ENCODE measurements around the gene MTHFSD.

MTHFSD gene

GRCh38 chr16:86573215-86573614 lies 18.2 kb upstream of the MTHFSD start:
- ATAC-seq (ENCODE audit: low read depth) = no peak
- no peak for TF ChIP-seq CTCF (IDR thresholded peaks at IDR 0.05; ENCODE audit: poor library complexity, severe bottlenecking)
- Histone ChIP-seq H3K27ac (ENCODE audit: poor library complexity, severe bottlenecking) (no peak overlapping the region), H3K36me3 (ENCODE audit: low read depth) (peaks cover 12% of the 10 kb centered on the region; the same call in 1 of the 2 replicates), H3K27me3 (ENCODE audit: insufficient read depth, poor library complexity, severe bottlenecking) (peaks cover 8% of the 10 kb centered on the region), H3K4me3 (ENCODE audit: severe bottlenecking) (no peak overlapping the region), H3K9me3 (ENCODE audit: severe bottlenecking) (no peaks in the 10 kb centered on the region), H3K4me1 (ENCODE audit: insufficient read depth, poor library complexity, severe bottlenecking) (peaks cover 12% of the 10 kb centered on the region)
- DNase-seq (ENCODE audit: low spot score) = no peak

GRCh38 chr16:86572606-86573005 lies 17.6 kb upstream of the MTHFSD start:
- Histone ChIP-seq H3K27me3 (ENCODE audit: insufficient read depth, poor library complexity, severe bottlenecking) (peaks cover 8% of the 10 kb centered on the region), H3K27ac (ENCODE audit: poor library complexity, severe bottlenecking) (no peak overlapping the region), H3K4me1 (ENCODE audit: insufficient read depth, poor library complexity, severe bottlenecking) (peaks cover 9% of the 10 kb centered on the region), H3K4me3 (ENCODE audit: severe bottlenecking) (no peak overlapping the region), H3K9me3 (ENCODE audit: severe bottlenecking) (no peaks in the 10 kb centered on the region), H3K36me3 (ENCODE audit: low read depth) (peaks cover 12% of the 10 kb centered on the region; the same call in 1 of the 2 replicates)
- no peak for TF ChIP-seq CTCF (IDR thresholded peaks at IDR 0.05; ENCODE audit: poor library complexity, severe bottlenecking)
- DNase-seq (ENCODE audit: low spot score) (no peak), ATAC-seq (ENCODE audit: low read depth) (no peak)

DNA sequence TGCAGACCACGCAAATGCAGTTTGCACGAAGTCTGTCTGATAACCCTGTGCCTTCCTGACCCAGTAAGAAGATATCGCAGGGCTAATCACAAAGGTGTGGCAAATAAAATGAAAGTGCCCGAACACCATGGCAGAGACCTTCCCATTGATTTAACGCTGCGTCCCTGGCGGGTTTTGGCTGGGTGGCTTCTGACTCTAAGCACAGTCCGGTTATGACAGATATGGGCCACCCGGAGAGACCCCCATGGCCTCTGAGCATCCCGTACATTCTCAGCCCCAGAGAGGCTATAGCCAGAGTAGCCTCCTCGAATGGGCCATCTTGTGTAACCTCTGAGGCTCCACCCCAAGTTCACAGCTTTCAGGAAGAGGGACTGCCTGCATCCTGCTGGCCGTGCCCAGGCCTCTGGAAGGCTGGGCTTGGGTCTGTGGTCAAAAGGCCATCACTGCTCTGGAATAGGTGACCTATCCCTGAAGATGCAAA lies 17.0 kb upstream of the MTHFSD start:
- DNase-seq (ENCODE audit: low spot score) (no peak), ATAC-seq (ENCODE audit: low read depth) (no peak)
- peaks cover 12% of the 10 kb centered on the region; the same call in 1 of the 2 replicates for H3K36me3 ChIP-seq (ENCODE audit: low read depth)
- peaks cover 8% of the 10 kb centered on the region for H3K27me3 ChIP-seq (ENCODE audit: insufficient read depth, poor library complexity, severe bottlenecking)
- H3K4me3 ChIP-seq (ENCODE audit: severe bottlenecking) = no peak overlapping the region
- no peak for TF ChIP-seq CTCF (IDR thresholded peaks at IDR 0.05; ENCODE audit: poor library complexity, severe bottlenecking)
- no peak overlapping the region for H3K27ac ChIP-seq (ENCODE audit: poor library complexity, severe bottlenecking)
- H3K4me1 ChIP-seq (ENCODE audit: insufficient read depth, poor library complexity, severe bottlenecking) = peaks cover 4% of the 10 kb centered on the region
- no peaks in the 10 kb centered on the region for H3K9me3 ChIP-seq (ENCODE audit: severe bottlenecking)

DNA sequence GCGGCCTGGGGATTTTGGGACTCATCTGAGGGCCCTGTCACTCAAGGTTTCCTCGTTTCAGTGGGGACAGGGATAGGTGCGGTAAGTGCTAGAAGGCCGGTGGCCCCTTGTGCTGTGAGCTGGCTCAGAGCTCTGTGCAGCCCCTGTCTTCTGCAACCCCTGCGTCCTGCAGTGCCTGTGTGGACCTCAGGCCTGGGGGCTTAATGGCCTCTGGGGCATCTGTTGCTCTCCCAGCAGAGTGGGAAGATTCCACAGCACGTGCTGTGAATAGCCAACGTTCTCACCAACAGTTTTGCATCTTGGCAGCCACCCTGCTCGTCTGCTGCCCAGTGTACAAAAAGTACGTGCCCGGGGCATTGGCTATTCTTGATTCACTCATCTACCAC lies 16.5 kb upstream of the MTHFSD start:
- DNase-seq (ENCODE audit: low spot score) (no peak), ATAC-seq (ENCODE audit: low read depth) (no peak)
- Histone ChIP-seq H3K4me3 (ENCODE audit: severe bottlenecking) (no peak overlapping the region), H3K9me3 (ENCODE audit: severe bottlenecking) (no peaks in the 10 kb centered on the region), H3K36me3 (ENCODE audit: low read depth) (peaks cover 12% of the 10 kb centered on the region; the same call in 1 of the 2 replicates), H3K4me1 (ENCODE audit: insufficient read depth, poor library complexity, severe bottlenecking) (peaks cover 3% of the 10 kb centered on the region), H3K27me3 (ENCODE audit: insufficient read depth, poor library complexity, severe bottlenecking) (peaks cover 8% of the 10 kb centered on the region), H3K27ac (ENCODE audit: poor library complexity, severe bottlenecking) (no peak overlapping the region)
- TF ChIP-seq CTCF (IDR thresholded peaks at IDR 0.05; ENCODE audit: poor library complexity, severe bottlenecking) = no peak
